ENCODE results near the gene PIGN.

The PIGN gene

DNA sequence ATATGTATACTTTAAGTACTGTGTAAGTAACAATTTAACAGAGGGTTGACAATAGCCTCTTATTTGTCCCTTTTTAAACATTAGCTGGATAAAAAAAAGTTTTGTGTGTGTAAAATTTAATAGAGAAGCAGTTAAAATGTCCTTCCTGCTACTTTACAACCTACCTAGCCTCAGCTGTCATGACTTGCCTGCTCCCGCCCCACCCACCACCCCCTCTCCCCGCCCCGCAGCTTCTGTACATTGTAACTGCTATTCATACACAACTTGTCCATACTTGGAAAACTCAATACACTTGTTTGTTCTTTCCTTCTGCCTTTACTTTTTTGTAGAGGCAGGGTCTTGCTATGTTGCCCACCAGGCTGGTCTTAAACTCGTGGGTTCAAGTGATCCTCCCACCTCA is 19.7 kb upstream of the PIGN start:
- H2AFZ ChIP-seq (ENCODE audit: low read depth, low read length) = no peak overlapping the region
- H3K27ac ChIP-seq (ENCODE audit: low read length) = no peak overlapping the region
- H3K4me3 ChIP-seq (ENCODE audit: low read length) = no peak overlapping the region
- peaks cover 9% of the 10 kb centered on the region for H3K4me1 ChIP-seq (ENCODE audit: low read length)
- H3K9ac ChIP-seq (ENCODE audit: low read length) = no peak overlapping the region
- no peaks in the 10 kb centered on the region for H3K9me3 ChIP-seq (ENCODE audit: insufficient read depth, low read length)
- H3K27me3 ChIP-seq (ENCODE audit: low read depth, low read length) = no peaks in the 10 kb centered on the region
- H4K20me1 ChIP-seq (ENCODE audit: insufficient read depth, low read length) = peaks cover 16% of the 10 kb centered on the region
- H3K79me2 ChIP-seq (ENCODE audit: low read length) = peaks cover 56% of the 10 kb centered on the region
- TF ChIP-seq EZH2phosphoT487 (IDR thresholded peaks at IDR 0.05; ENCODE audit: low read depth) (no peak), CTCF (IDR thresholded peaks at IDR 0.05; ENCODE audit: low read depth, low read length) (no peak)
- peaks cover 7% of the 10 kb centered on the region for H3K36me3 ChIP-seq (replicated peaks; ENCODE audit: low read depth, low read length)
- H3K4me2 ChIP-seq (ENCODE audit: low read length) = no peak overlapping the region

GRCh38 chr18:62205824-62206223 is 19.0 kb upstream of the PIGN start:
- Histone ChIP-seq H3K27me3 (ENCODE audit: low read depth, low read length) (no peaks in the 10 kb centered on the region), H3K4me1 (ENCODE audit: low read length) (peaks cover 9% of the 10 kb centered on the region), H4K20me1 (ENCODE audit: insufficient read depth, low read length) (peaks cover 16% of the 10 kb centered on the region), H3K9ac (ENCODE audit: low read length) (no peak overlapping the region), H3K9me3 (ENCODE audit: insufficient read depth, low read length) (no peaks in the 10 kb centered on the region), H3K79me2 (ENCODE audit: low read length) (peaks cover 59% of the 10 kb centered on the region), H2AFZ (ENCODE audit: low read depth, low read length) (no peak overlapping the region), H3K36me3 (replicated peaks; ENCODE audit: low read depth, low read length) (peaks cover 5% of the 10 kb centered on the region), H3K4me3 (ENCODE audit: low read length) (no peak overlapping the region), H3K27ac (ENCODE audit: low read length) (no peak overlapping the region), H3K4me2 (ENCODE audit: low read length) (no peak overlapping the region)
- TF ChIP-seq EZH2phosphoT487 (IDR thresholded peaks at IDR 0.05; ENCODE audit: low read depth) = no peak
- TF ChIP-seq CTCF (IDR thresholded peaks at IDR 0.05; ENCODE audit: low read depth, low read length) = no peak

DNA sequence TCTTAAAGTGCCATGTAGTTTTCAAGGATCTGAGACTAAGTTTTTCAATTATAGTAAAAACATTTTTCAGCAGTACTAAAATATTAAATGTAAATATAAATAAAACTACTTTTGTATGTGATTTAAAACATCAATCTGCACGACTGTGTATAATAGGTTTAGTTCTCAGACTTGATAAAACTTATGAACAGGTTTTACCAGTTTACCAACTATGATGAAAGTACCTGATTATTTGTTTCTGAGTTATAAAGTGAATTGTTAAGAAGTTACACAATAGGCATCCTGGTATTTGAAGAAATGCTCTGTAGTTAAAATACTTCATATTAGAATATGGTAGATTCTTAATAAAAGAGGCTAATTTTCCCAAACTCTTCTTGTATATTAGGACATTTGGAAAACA is 15.0 kb upstream of the PIGN start:
- H3K4me2 ChIP-seq (ENCODE audit: low read length) = no peak overlapping the region
- no peak overlapping the region for H3K9ac ChIP-seq (ENCODE audit: low read length)
- H4K20me1 ChIP-seq (ENCODE audit: insufficient read depth, low read length) = peaks cover 22% of the 10 kb centered on the region
- TF ChIP-seq EZH2phosphoT487 (IDR thresholded peaks at IDR 0.05; ENCODE audit: low read depth) (no peak), CTCF (IDR thresholded peaks at IDR 0.05; ENCODE audit: low read depth, low read length) (no peak)
- H2AFZ ChIP-seq (ENCODE audit: low read depth, low read length) = no peak overlapping the region
- peaks cover 49% of the 10 kb centered on the region for H3K79me2 ChIP-seq (ENCODE audit: low read length)
- H3K4me3 ChIP-seq (ENCODE audit: low read length) = no peak overlapping the region
- H3K27ac ChIP-seq (ENCODE audit: low read length) = no peak overlapping the region
- no peaks in the 10 kb centered on the region for H3K36me3 ChIP-seq (replicated peaks; ENCODE audit: low read depth, low read length)
- no peaks in the 10 kb centered on the region for H3K27me3 ChIP-seq (ENCODE audit: low read depth, low read length)
- H3K4me1 ChIP-seq (ENCODE audit: low read length) = no peaks in the 10 kb centered on the region
- no peaks in the 10 kb centered on the region for H3K9me3 ChIP-seq (ENCODE audit: insufficient read depth, low read length)

- Histone ChIP-seq H3K4me3 (ENCODE audit: low read length) (no peak overlapping the region), H3K4me2 (ENCODE audit: low read length) (no peak overlapping the region), H3K9ac (ENCODE audit: low read length) (no peak overlapping the region), H3K79me2 (ENCODE audit: low read length) (peaks cover 53% of the 10 kb centered on the region), H3K27ac (ENCODE audit: low read length) (no peak overlapping the region), H2AFZ (ENCODE audit: low read depth, low read length) (no peak overlapping the region), H3K9me3 (ENCODE audit: insufficient read depth, low read length) (no peaks in the 10 kb centered on the region), H3K27me3 (ENCODE audit: low read depth, low read length) (no peaks in the 10 kb centered on the region), H4K20me1 (ENCODE audit: insufficient read depth, low read length) (peaks cover 29% of the 10 kb centered on the region), H3K36me3 (replicated peaks; ENCODE audit: low read depth, low read length) (no peaks in the 10 kb centered on the region), H3K4me1 (ENCODE audit: low read length) (no peaks in the 10 kb centered on the region)
- TF ChIP-seq CTCF (IDR thresholded peaks at IDR 0.05; ENCODE audit: low read depth, low read length) = no peak
- TF ChIP-seq EZH2phosphoT487 (IDR thresholded peaks at IDR 0.05; ENCODE audit: low read depth) = no peak
These were observed 13.5 kb upstream of the PIGN start for GRCh38 chr18:62200121-62200914.
